HEK293 (cell line): ENCODE measurements around the gene EREG.

Source experiments
- CTCF ChIA-PET: fragments of 350-600 bp; formaldehyde crosslinking; extraction: SDS; loops from one replicate; lab custom pipeline; 2021; ENCODE audit warnings: antibody characterized with exemption; lab: Yijun Ruan, JAX
- POLR2A ChIA-PET: fragments of 300-600 bp; formaldehyde crosslinking; extraction: SDS; loops from one replicate; lab custom pipeline; 2020; ENCODE audit warnings: antibody characterized with exemption, inconsistent platforms; lab: Yijun Ruan, JAX
- H3K27ac ChIP-seq: fragments of 200-500 bp; sonication (Bioruptor generic); 2 replicates; pipeline ENCODE4 v1.5.1; 2014; ENCODE audit warnings: low read depth, low read length, control low read depth, inconsistent platforms; ENCODE audit errors: extremely low read depth
- H3K36me3 ChIP-seq, 2 experiments: fragments of 200-500 bp in 1 of 2; sonication (Bioruptor generic) in 1 of 2; 1 replicate in 1 of 2; 2 replicates in 1 of 2; pipeline ENCODE4 v1.5.1; 2014 to 2017; ENCODE audit warnings: inconsistent platforms in 2 of 2, low read length in 2 of 2; ENCODE audit not compliant: control insufficient read depth in 2 of 2, insufficient read depth in 1 of 2
- H3K4me1 ChIP-seq: fragments of 200-500 bp; sonication (Bioruptor generic); 2 replicates; pipeline ENCODE4 v1.5.1; 2014; ENCODE audit warnings: mild to moderate bottlenecking, low read length, inconsistent platforms; ENCODE audit not compliant: control insufficient read depth, insufficient read depth
- H3K4me3 ChIP-seq: 2 replicates; pipeline ENCODE4 v1.5.1; 2011; ENCODE audit warnings: low read depth, mild to moderate bottlenecking, control low read depth, low read length, moderate library complexity
- H3K9me3 ChIP-seq: fragments of 200-500 bp; sonication (Bioruptor generic); 2 replicates; pipeline ENCODE4 v1.5.1; 2014; ENCODE audit warnings: low read depth, low read length, inconsistent platforms; ENCODE audit not compliant: control insufficient read depth, insufficient read depth
- EGR2 ChIP-seq: fragments of 450-650 bp; formaldehyde crosslinking; IDR thresholded peaks from 2 replicates; pipeline ENCODE4 v1.5.1; 2016; ENCODE audit warnings: low read depth, missing biosample characterization, missing genetic modification characterization
- PRDM6 ChIP-seq: fragments of 450-650 bp; formaldehyde crosslinking; IDR thresholded peaks from 2 replicates; pipeline ENCODE4 v1.5.1; 2017; ENCODE audit warnings: missing biosample characterization, missing genetic modification characterization
- SALL2 ChIP-seq: fragments of 450-650 bp; formaldehyde crosslinking; IDR thresholded peaks from 2 replicates; pipeline ENCODE4 v1.5.0; 2017; ENCODE audit warnings: missing biosample characterization, mild to moderate bottlenecking, missing genetic modification characterization, borderline replicate concordance
- SETDB1 ChIP-seq: IDR thresholded peaks from one replicate; pipeline ENCODE4 v1.6.1; 2017; ENCODE audit warnings: mild to moderate bottlenecking, low read length, moderate library complexity, mixed read lengths; ENCODE audit not compliant: insufficient read length
- SP3 ChIP-seq: fragments of 450-650 bp; formaldehyde crosslinking; IDR thresholded peaks from 2 replicates; pipeline ENCODE4 v1.5.1; 2016; ENCODE audit warnings: missing biosample characterization, missing genetic modification characterization
- SP7 ChIP-seq: fragments of 450-650 bp; formaldehyde crosslinking; IDR thresholded peaks from 2 replicates; pipeline ENCODE4 v1.5.1; 2016; ENCODE audit warnings: missing biosample characterization, missing genetic modification characterization
- ZBTB17 ChIP-seq: fragments of 450-650 bp; formaldehyde crosslinking; IDR thresholded peaks from 2 replicates; pipeline ENCODE4 v1.5.1; 2016; ENCODE audit warnings: missing biosample characterization, missing genetic modification characterization
- ZBTB44 ChIP-seq: fragments of 450-650 bp; IDR thresholded peaks from 2 replicates; pipeline ENCODE4 v1.5.1; 2018; ENCODE audit warnings: missing biosample characterization, mild to moderate bottlenecking, missing genetic modification characterization
- ZNF121 ChIP-seq: fragments of 450-650 bp; formaldehyde crosslinking; IDR thresholded peaks from 2 replicates; pipeline ENCODE4 v1.5.1; 2016; ENCODE audit warnings: missing biosample characterization, missing genetic modification characterization
- ZNF148 ChIP-seq: fragments of 450-650 bp; formaldehyde crosslinking; IDR thresholded peaks from 2 replicates; pipeline ENCODE4 v1.5.0; 2017; ENCODE audit warnings: missing biosample characterization, missing genetic modification characterization, borderline replicate concordance
- ZNF175 ChIP-seq: fragments of 450-650 bp; formaldehyde crosslinking; IDR thresholded peaks from 2 replicates; pipeline ENCODE4 v1.5.1; 2016; ENCODE audit warnings: missing biosample characterization, missing genetic modification characterization
- ZNF202 ChIP-seq: fragments of 450-650 bp; formaldehyde crosslinking; IDR thresholded peaks from 2 replicates; pipeline ENCODE4 v1.5.1; 2016; ENCODE audit warnings: missing biosample characterization, missing genetic modification characterization, borderline replicate concordance
- ZNF280D ChIP-seq: fragments of 450-650 bp; formaldehyde crosslinking; IDR thresholded peaks from 2 replicates; pipeline ENCODE4 v1.5.1; 2016; ENCODE audit warnings: missing biosample characterization, missing genetic modification characterization
- ZNF335 ChIP-seq: fragments of 450-650 bp; formaldehyde crosslinking; conservative IDR thresholded peaks from 2 replicates; pipeline ENCODE4 v1.5.1; 2016; ENCODE audit warnings: missing biosample characterization, missing genetic modification characterization
- ZNF362 ChIP-seq: fragments of 450-650 bp; formaldehyde crosslinking; IDR thresholded peaks from 2 replicates; pipeline ENCODE4 v1.5.1; 2016; ENCODE audit warnings: missing biosample characterization, missing genetic modification characterization
- ZNF404 ChIP-seq: fragments of 450-650 bp; formaldehyde crosslinking; IDR thresholded peaks from 2 replicates; pipeline ENCODE4 v1.5.1; 2017; ENCODE audit warnings: missing biosample characterization, missing genetic modification characterization
- ZNF488 ChIP-seq: fragments of 450-650 bp; formaldehyde crosslinking; IDR thresholded peaks from 2 replicates; pipeline ENCODE4 v1.5.1; 2016; ENCODE audit warnings: missing biosample characterization, missing genetic modification characterization
- ZNF513 ChIP-seq: fragments of 450-650 bp; IDR thresholded peaks from 2 replicates; pipeline ENCODE4 v1.5.1; 2018; ENCODE audit warnings: missing biosample characterization, missing genetic modification characterization
- ZNF747 ChIP-seq: fragments of 450-650 bp; formaldehyde crosslinking; IDR thresholded peaks from 2 replicates; pipeline ENCODE4 v1.5.1; 2016; ENCODE audit warnings: missing biosample characterization, missing genetic modification characterization
- ZXDB ChIP-seq: fragments of 450-650 bp; formaldehyde crosslinking; IDR thresholded peaks from 2 replicates; pipeline ENCODE4 v1.5.1; 2016; ENCODE audit warnings: missing biosample characterization, missing genetic modification characterization

EREG gene

GRCh38 chr4:74344031-74344430 lies 20.9 kb upstream of the EREG start:
- Histone ChIP-seq H3K4me1 (no peaks in the 10 kb centered on the region), H3K27ac (no peak overlapping the region), H3K4me3 (no peak overlapping the region), H3K36me3 (no peaks in the 10 kb centered on the region), H3K9me3 (no peaks in the 10 kb centered on the region)
- CTCF ChIA-PET = no interaction called here
- POLR2A ChIA-PET = no interaction called here
- TF ChIP-seq SP3 (tag by site-specific recombination) (no peak), SETDB1 (peak; percentile 61)

- H3K9me3 ChIP-seq = no peaks in the 10 kb centered on the region
- TF ChIP-seq ZNF362 = no peak
- TF ChIP-seq ZNF335 (tag by site-specific recombination) = no peak
- TF ChIP-seq ZNF513 = no peak
- TF ChIP-seq ZXDB (tag by site-specific recombination) = no peak
- no peak for TF ChIP-seq ZNF148
- TF ChIP-seq PRDM6 = no peak
- TF ChIP-seq ZNF121 = no peak
- TF ChIP-seq SALL2 = no peak
- TF ChIP-seq ZNF202 = no peak
- no peak for TF ChIP-seq SP7 (tag by site-specific recombination)
- no peak for TF ChIP-seq ZBTB44 (tag by site-specific recombination)
- TF ChIP-seq ZNF747 (tag by site-specific recombination) = no peak
- TF ChIP-seq ZNF280D (tag by site-specific recombination) = no peak
- TF ChIP-seq ZNF404 (tag by site-specific recombination) = no peak
- no peak for TF ChIP-seq ZNF488 (tag by site-specific recombination)
- no peak for TF ChIP-seq ZNF175
- no peak for TF ChIP-seq EGR2 (tag by site-specific recombination)
- no peak for TF ChIP-seq ZBTB17 (tag by site-specific recombination)
- ChIA-PET POLR2A (no interaction called here), CTCF (no interaction called here)
- H3K4me3 ChIP-seq = no peak overlapping the region
- H3K4me1 ChIP-seq = no peaks in the 10 kb centered on the region
- no peak overlapping the region for H3K27ac ChIP-seq
- no peaks in the 10 kb centered on the region for H3K36me3 ChIP-seq
These were observed 11.1 kb upstream of the EREG start for GRCh38 chr4:74353858-74354257.
